ENCODE data around the gene EIF3B. TPM values are rescaled to one million over a fixed set of nuclear protein-coding genes. Genes with fewer than 3 reads are reported as not detected.

EIF3B gene
- total RNA-seq, 4 donors from 2014 or later: 76.8 to 151 (median 102) TPM

- no peak for TF ChIP-seq CTCF (IDR thresholded peaks at IDR 0.05; ENCODE audit: low read depth)
These were observed 20.5 kb downstream of the EIF3B start for GRCh38 chr7:2374830-2375728.

- no peak for TF ChIP-seq CTCF (IDR thresholded peaks at IDR 0.05; ENCODE audit: low read depth)
These were observed 21.9 kb downstream of the EIF3B start for GRCh38 chr7:2376351-2377154.

- TF ChIP-seq CTCF (IDR thresholded peaks at IDR 0.05; ENCODE audit: low read depth): no peak
These were observed 24.5 kb downstream of the EIF3B start for GRCh38 chr7:2379161-2379560.

GRCh38 chr7:2379821-2380450, 25.3 kb downstream of the EIF3B start:
- no peak for TF ChIP-seq CTCF (IDR thresholded peaks at IDR 0.05; ENCODE audit: low read depth)

- no peak for TF ChIP-seq CTCF (IDR thresholded peaks at IDR 0.05; ENCODE audit: low read depth)
These were observed 25.8 kb downstream of the EIF3B start for GRCh38 chr7:2380461-2380860.

- TF ChIP-seq CTCF (IDR thresholded peaks at IDR 0.05; ENCODE audit: low read depth): no peak
These were observed 26.6 kb downstream of the EIF3B start for GRCh38 chr7:2381227-2381626.
